Gastrocnemius medialis (tissue), 4 donors: ENCODE data around the gene ALDH1B1. TPM values are rescaled to one million over a fixed set of nuclear protein-coding genes. Genes with fewer than 3 reads are reported as not detected.
A peak's percentile ranks its signal among the peaks of the same experiment; 100 is the strongest.

ENCODE experiments used
- ATAC-seq, 2 donors: fragments of 150-250 bp; one replicate each; pipeline ENCODE4 v1.9.1; 2016
- DNase-seq, 2 donors: peaks; one replicate each; pipeline ENCODE4 v3.0.0-alpha.2; 2019
- H3K27ac ChIP-seq, 4 donors: fragments of 200-600 bp; sonication (generic); 1 replicate in 1 of 4; 2 replicates in 3 of 4; pipeline ENCODE4 v1.5.1; 2016 to 2018; ENCODE audit warnings: mild to moderate bottlenecking in 2 of 4, moderate library complexity in 1 of 4
- H3K27me3 ChIP-seq, 3 donors: fragments of 200-600 bp; sonication (generic) in 2 of 3; 1 replicate in 1 of 3; 2 replicates in 2 of 3; pipeline versions ENCODE4 v1.5.1 to v1.6.0; 2016 to 2019; ENCODE audit warnings: mild to moderate bottlenecking in 1 of 3, moderate library complexity in 1 of 3
- H3K36me3 ChIP-seq, 2 donors: fragments of 200-600 bp; sonication (generic) in 1 of 2; one replicate each; pipeline ENCODE4 v1.5.1; 2017 to 2018
- H3K4me1 ChIP-seq, 2 donors: fragments of 200-600 bp; sonication (generic) in 1 of 2; one replicate each; pipeline ENCODE4 v1.5.1; 2016 to 2017; ENCODE audit warnings: mild to moderate bottlenecking in 2 of 2
- H3K4me3 ChIP-seq, 4 donors: fragments of 200-600 bp; sonication (generic) in 3 of 4; 1 replicate in 1 of 4; 2 replicates in 3 of 4; pipeline ENCODE4 v1.5.1; 2016 to 2019; ENCODE audit warnings: mild to moderate bottlenecking in 2 of 4
- H3K9me3 ChIP-seq, 3 donors: fragments of 200-600 bp; sonication (generic) in 2 of 3; 1 replicate in 1 of 3; 2 replicates in 2 of 3; pipeline ENCODE4 v1.5.1; 2016 to 2019
- POLR2A ChIP-seq, 2 donors: fragments of 450-650 bp; IDR thresholded peaks; one replicate each; pipeline ENCODE4 v1.6.1; 2017; ENCODE audit warnings: antibody characterized with exemption in 2 of 2, mild to moderate bottlenecking in 2 of 2, moderate library complexity in 2 of 2
- in situ Hi-C, 4 donors: fragments of 200-750 bp; cut with MboI; loops; one replicate each; pipeline versions ENCODE4 v1.15.0 to v1.8.0; 2017; ENCODE audit warnings: low sequenced_read_pairs in 4 of 4
- intact Hi-C: fragments of 100-400 bp; cut with DNase I; formaldehyde crosslinking; loops from one replicate; pipeline ENCODE4 v1.15.1; 2023; ENCODE audit warnings: low total_unique reads
- total RNA-seq, 4 donors: library from RNA; depleted of rRNA; stranded (reverse); fragments of >200 nt; gene quantifications; one replicate each; pipeline versions ENCODE4 v1.1.0 to v1.2.3, GENCODE V29; 2016
- TF ChIP-seq, protein P1 (sequence below), 5 experiments: fragments of 450-650 bp in 3 of 5; fragments of 200-600 bp in 2 of 5; sonication (generic) in 2 of 5; IDR thresholded peaks in 4 of 5; conservative IDR thresholded peaks in 1 of 5; 1 replicate in 4 of 5; 2 replicates in 1 of 5; pipeline ENCODE4 v1.5.1; 2016 to 2019; ENCODE audit warnings: antibody characterized with exemption in 5 of 5, mild to moderate bottlenecking in 3 of 5, moderate library complexity in 3 of 5

The ALDH1B1 gene
- 10 to 100 TPM; 21.0 to 50.9 (median 36.0) TPM for total RNA-seq

- peak within 1 kb of the TSS; percentile 69 to 88 (median 82) for H3K27ac ChIP-seq
- no peaks in the 10 kb centered on the region for H3K9me3 ChIP-seq
- intact Hi-C loops (loop anchor here (2.0 to 10.0 kb wide), 4 partner anchors 14 to 488 kb away; partner anchors contain the start of gene SLC25A51), in situ Hi-C loops (loop anchor here in 1 of 4 donors (25.0 kb wide), 1 partner anchor 805 kb away; the partner anchor contains the start of genes FBXO10 and TOMM5)
- DNase-seq (peak; percentile 78 to 79), ATAC-seq (peak; percentile 84 to 88)
- peaks cover 0 to 17% of the 10 kb centered on the region in 2 donors for H3K36me3 ChIP-seq
- no peaks in the 10 kb centered on the region for H3K27me3 ChIP-seq
- TF ChIP-seq, protein P1, sequence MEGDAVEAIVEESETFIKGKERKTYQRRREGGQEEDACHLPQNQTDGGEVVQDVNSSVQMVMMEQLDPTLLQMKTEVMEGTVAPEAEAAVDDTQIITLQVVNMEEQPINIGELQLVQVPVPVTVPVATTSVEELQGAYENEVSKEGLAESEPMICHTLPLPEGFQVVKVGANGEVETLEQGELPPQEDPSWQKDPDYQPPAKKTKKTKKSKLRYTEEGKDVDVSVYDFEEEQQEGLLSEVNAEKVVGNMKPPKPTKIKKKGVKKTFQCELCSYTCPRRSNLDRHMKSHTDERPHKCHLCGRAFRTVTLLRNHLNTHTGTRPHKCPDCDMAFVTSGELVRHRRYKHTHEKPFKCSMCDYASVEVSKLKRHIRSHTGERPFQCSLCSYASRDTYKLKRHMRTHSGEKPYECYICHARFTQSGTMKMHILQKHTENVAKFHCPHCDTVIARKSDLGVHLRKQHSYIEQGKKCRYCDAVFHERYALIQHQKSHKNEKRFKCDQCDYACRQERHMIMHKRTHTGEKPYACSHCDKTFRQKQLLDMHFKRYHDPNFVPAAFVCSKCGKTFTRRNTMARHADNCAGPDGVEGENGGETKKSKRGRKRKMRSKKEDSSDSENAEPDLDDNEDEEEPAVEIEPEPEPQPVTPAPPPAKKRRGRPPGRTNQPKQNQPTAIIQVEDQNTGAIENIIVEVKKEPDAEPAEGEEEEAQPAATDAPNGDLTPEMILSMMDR (IDR thresholded peaks at IDR 0.05 in 4 of 5, conservative IDR thresholded peaks at IDR 0.05 in 1 of 5), result peak in 2 of 5 experiments; percentile 10 to 26
- TF ChIP-seq POLR2A (IDR thresholded peaks at IDR 0.05), result peak; percentile 40 to 79
- H3K4me3 ChIP-seq, result peak within 1 kb of the TSS; percentile 65 to 82 (median 76)
- H3K4me1 ChIP-seq, result peaks cover 20 to 25% of the 10 kb centered on the region in 2 donors
Measured at GRCh38 chr9:38392235-38393127, at the start of gene ALDH1B1. Gene ALDH1B1, plus strand, starts transcription at chr9:38392702. Its CDS starts 3,047 bp downstream, at chr9:38395749.

- ATAC-seq, result no peak
- intact Hi-C loops, result no loop called here
- TF ChIP-seq, protein P1 (IDR thresholded peaks at IDR 0.05 in 4 of 5, conservative IDR thresholded peaks at IDR 0.05 in 1 of 5), result no peak
- no peak for TF ChIP-seq POLR2A (IDR thresholded peaks at IDR 0.05)
Measured at GRCh38 chr9:38343037-38343436, 49.5 kb upstream of the ALDH1B1 start.

GRCh38 chr9:38343552-38343951 lies 49.0 kb upstream of the ALDH1B1 start:
- H3K27ac ChIP-seq, result no peak overlapping the region
- H3K27me3 ChIP-seq, result no peaks in the 10 kb centered on the region
- H3K9me3 ChIP-seq, result no peaks in the 10 kb centered on the region
- H3K4me3 ChIP-seq, result no peak overlapping the region
- in situ Hi-C loops (no loop called here), intact Hi-C loops (no loop called here)
- TF ChIP-seq, protein P1 (IDR thresholded peaks at IDR 0.05 in 4 of 5, conservative IDR thresholded peaks at IDR 0.05 in 1 of 5), result no peak
- TF ChIP-seq POLR2A (IDR thresholded peaks at IDR 0.05), result no peak
- DNase-seq, result no peak
- H3K36me3 ChIP-seq, result no peaks in the 10 kb centered on the region
- no peak for ATAC-seq
- H3K4me1 ChIP-seq, result no peaks in the 10 kb centered on the region

More at GRCh38 chr9:38343037-38343436, 49.5 kb upstream of the ALDH1B1 start:
- Histone ChIP-seq H3K4me3 (no peak overlapping the region), H3K9me3 (no peaks in the 10 kb centered on the region), H3K27me3 (no peaks in the 10 kb centered on the region), H3K27ac (no peak overlapping the region), H3K4me1 (no peaks in the 10 kb centered on the region), H3K36me3 (no peaks in the 10 kb centered on the region)
- DNase-seq, result no peak
- in situ Hi-C loops, result no loop called here

DNA sequence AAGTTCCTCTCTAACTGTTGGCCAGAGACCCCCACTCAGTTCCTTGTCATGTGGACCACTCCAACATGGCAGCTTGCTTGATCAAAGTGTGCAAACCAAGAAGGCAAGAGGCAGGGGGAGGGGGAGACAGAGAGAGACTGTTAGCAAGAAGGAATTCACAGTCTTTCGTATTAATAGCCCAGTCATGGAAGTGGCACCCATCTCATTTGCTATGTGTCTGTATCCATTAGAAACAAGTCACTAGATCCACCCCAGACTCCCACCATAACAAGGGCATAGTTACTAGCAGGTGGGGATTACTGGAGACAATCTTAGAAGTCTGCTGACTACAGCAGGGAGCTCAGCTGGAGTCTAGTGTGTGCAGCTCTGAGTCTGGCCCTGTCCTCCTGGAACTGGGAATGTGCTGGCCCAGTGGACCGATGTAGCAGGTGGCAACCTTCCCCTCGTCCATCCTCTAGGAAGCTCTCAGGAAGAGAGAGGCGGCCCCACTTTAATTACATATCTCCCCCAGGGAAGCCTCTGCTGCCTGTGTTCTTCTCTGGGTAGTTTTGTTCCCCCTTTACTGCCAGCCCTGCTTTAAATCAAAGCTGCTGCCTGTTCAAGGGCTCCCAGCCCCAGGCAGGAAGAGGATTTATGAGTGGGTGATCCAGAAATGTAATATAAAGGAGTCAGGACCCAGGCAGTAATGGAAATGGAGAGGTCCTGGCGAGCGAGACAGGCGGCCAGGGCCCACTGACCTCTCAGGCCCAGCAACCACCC lies 47.8 kb upstream of the ALDH1B1 start:
- Histone ChIP-seq H3K36me3 (no peaks in the 10 kb centered on the region), H3K4me1 (no peaks in the 10 kb centered on the region), H3K27ac (no peak overlapping the region), H3K9me3 (no peaks in the 10 kb centered on the region), H3K27me3 (no peaks in the 10 kb centered on the region), H3K4me3 (no peak overlapping the region)
- intact Hi-C loops (no loop called here), in situ Hi-C loops (no loop called here)
- ATAC-seq (no peak), DNase-seq (no peak)
- TF ChIP-seq, protein P1 (IDR thresholded peaks at IDR 0.05 in 4 of 5, conservative IDR thresholded peaks at IDR 0.05 in 1 of 5), result no peak
- TF ChIP-seq POLR2A (IDR thresholded peaks at IDR 0.05), result no peak
